ENCODE measurements around the gene TMEM131.
"Not testable (repeated sequence)": the region's sequence is repeated elsewhere in the genome, so short reads cannot be mapped to it uniquely, and the experiment has no call there.

The TMEM131 gene

DNA sequence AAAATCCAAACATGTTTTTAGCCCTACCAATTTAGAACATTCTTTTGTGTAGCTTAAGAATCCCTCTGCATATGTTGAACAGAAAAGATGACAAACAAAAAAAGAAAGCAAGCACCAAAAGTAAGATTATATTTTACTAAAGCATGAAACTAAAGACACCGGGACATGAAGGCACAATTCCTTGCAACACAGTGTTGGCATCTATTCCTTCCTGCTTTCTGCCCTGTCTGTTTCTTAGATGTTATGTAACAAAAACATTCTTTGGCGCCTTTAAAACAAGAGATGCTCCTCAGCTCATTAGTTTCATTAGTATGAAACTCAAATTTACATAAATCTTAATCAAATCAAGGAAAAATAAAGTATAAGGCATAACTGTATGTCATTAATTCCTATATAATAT is 106.6 kb downstream of the TMEM131 start:
- Histone ChIP-seq H3K27me3 (ENCODE audit: low read depth, low read length) (no peaks in the 10 kb centered on the region), H3K36me3 (replicated peaks; ENCODE audit: low read depth, low read length) (peaks cover 57% of the 10 kb centered on the region), H3K4me2 (ENCODE audit: low read length) (no peak overlapping the region), H4K20me1 (ENCODE audit: insufficient read depth, low read length) (no peaks in the 10 kb centered on the region; the same call in 1 of the 2 replicates), H2AFZ (ENCODE audit: low read depth, low read length) (no peak overlapping the region), H3K9ac (ENCODE audit: low read length) (no peak overlapping the region), H3K27ac (ENCODE audit: low read length) (no peak overlapping the region), H3K4me1 (ENCODE audit: low read length) (no peaks in the 10 kb centered on the region), H3K9me3 (ENCODE audit: insufficient read depth, low read length) (peaks cover 16% of the 10 kb centered on the region), H3K4me3 (ENCODE audit: low read length) (no peak overlapping the region), H3K79me2 (ENCODE audit: low read length) (peaks cover 11% of the 10 kb centered on the region)
- TF ChIP-seq, protein P1, sequence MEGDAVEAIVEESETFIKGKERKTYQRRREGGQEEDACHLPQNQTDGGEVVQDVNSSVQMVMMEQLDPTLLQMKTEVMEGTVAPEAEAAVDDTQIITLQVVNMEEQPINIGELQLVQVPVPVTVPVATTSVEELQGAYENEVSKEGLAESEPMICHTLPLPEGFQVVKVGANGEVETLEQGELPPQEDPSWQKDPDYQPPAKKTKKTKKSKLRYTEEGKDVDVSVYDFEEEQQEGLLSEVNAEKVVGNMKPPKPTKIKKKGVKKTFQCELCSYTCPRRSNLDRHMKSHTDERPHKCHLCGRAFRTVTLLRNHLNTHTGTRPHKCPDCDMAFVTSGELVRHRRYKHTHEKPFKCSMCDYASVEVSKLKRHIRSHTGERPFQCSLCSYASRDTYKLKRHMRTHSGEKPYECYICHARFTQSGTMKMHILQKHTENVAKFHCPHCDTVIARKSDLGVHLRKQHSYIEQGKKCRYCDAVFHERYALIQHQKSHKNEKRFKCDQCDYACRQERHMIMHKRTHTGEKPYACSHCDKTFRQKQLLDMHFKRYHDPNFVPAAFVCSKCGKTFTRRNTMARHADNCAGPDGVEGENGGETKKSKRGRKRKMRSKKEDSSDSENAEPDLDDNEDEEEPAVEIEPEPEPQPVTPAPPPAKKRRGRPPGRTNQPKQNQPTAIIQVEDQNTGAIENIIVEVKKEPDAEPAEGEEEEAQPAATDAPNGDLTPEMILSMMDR (IDR thresholded peaks at IDR 0.05; ENCODE audit: low read depth, low read length), result no peak
- no peak for TF ChIP-seq EZH2phosphoT487 (IDR thresholded peaks at IDR 0.05; ENCODE audit: low read depth)

DNA sequence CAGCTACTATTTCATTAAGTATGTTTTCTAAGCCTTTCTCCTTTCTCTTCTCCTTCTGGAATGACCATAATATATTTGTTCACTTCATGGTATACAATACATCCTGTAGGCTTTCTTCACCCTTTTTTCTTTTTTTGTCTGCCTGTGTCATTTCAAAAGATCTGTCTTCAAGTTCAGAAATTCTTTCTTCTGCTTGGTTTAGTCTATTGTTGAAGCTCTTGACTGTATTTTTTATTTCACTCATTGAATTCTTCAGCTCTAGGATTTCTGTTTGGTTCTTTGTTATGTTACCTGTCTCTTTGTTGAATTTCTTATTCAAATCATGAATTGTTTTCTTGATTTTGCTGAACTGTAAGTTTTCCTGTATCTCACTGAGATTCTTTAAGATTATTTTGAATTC is 109.9 kb downstream of the TMEM131 start:
- no peak overlapping the region for H3K9ac ChIP-seq (ENCODE audit: low read length)

DNA sequence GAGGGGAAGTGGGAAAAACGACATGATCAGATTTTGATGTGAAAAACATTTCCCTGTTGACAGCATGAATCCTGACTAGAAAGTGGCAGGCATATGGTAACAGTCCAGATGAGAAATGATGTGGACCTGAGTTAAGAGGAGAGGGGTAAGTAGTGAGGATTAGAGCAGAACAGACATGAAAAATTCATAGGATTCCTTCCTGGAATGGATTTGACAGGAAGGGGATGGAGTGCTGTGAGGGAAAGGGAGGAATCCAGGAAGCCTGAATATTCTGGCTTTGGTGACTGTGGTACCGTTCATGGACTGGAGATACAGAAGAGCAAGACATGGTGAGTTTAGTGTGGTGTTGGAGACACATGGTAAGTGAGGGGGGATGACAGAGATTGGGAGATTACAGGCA is 115.4 kb downstream of the TMEM131 start:
- no peaks in the 10 kb centered on the region for H3K27me3 ChIP-seq (ENCODE audit: low read depth, low read length)
- peaks cover 23% of the 10 kb centered on the region for H3K36me3 ChIP-seq (replicated peaks; ENCODE audit: low read depth, low read length)
- peaks cover 43% of the 10 kb centered on the region for H3K79me2 ChIP-seq (ENCODE audit: low read length)
- peaks cover 18% of the 10 kb centered on the region for H3K4me1 ChIP-seq (ENCODE audit: low read length)
- no peak overlapping the region for H2AFZ ChIP-seq (ENCODE audit: low read depth, low read length)
- peaks cover 10% of the 10 kb centered on the region; the same call in 1 of the 2 replicates for H4K20me1 ChIP-seq (ENCODE audit: insufficient read depth, low read length)
- no peak overlapping the region for H3K27ac ChIP-seq (ENCODE audit: low read length)
- TF ChIP-seq, protein P1 (IDR thresholded peaks at IDR 0.05; ENCODE audit: low read depth, low read length), result no peak
- no peak for TF ChIP-seq EZH2phosphoT487 (IDR thresholded peaks at IDR 0.05; ENCODE audit: low read depth)
- no peak overlapping the region for H3K4me2 ChIP-seq (ENCODE audit: low read length)
- H3K9ac ChIP-seq (ENCODE audit: low read length), result no peak overlapping the region
- H3K9me3 ChIP-seq (ENCODE audit: insufficient read depth, low read length), result no peaks in the 10 kb centered on the region
- H3K4me3 ChIP-seq (ENCODE audit: low read length), result no peak overlapping the region

More for the DNA sequence above, 109.9 kb downstream of the TMEM131 start:
- Histone ChIP-seq H4K20me1 (ENCODE audit: insufficient read depth, low read length) (no peaks in the 10 kb centered on the region; the same call in 1 of the 2 replicates), H3K4me3 (ENCODE audit: low read length) (no peak overlapping the region), H2AFZ (ENCODE audit: low read depth, low read length) (no peak overlapping the region), H3K4me1 (ENCODE audit: low read length) (peaks cover 9% of the 10 kb centered on the region), H3K4me2 (ENCODE audit: low read length) (no peak overlapping the region), H3K36me3 (replicated peaks; ENCODE audit: low read depth, low read length) (peaks cover 55% of the 10 kb centered on the region), H3K27me3 (ENCODE audit: low read depth, low read length) (no peaks in the 10 kb centered on the region), H3K79me2 (ENCODE audit: low read length) (peaks cover 11% of the 10 kb centered on the region), H3K9me3 (ENCODE audit: insufficient read depth, low read length) (peaks cover 16% of the 10 kb centered on the region), H3K27ac (ENCODE audit: low read length) (no peak overlapping the region)
- no peak for TF ChIP-seq EZH2phosphoT487 (IDR thresholded peaks at IDR 0.05; ENCODE audit: low read depth)
- TF ChIP-seq, protein P1 (IDR thresholded peaks at IDR 0.05; ENCODE audit: low read depth, low read length), result no peak

DNA sequence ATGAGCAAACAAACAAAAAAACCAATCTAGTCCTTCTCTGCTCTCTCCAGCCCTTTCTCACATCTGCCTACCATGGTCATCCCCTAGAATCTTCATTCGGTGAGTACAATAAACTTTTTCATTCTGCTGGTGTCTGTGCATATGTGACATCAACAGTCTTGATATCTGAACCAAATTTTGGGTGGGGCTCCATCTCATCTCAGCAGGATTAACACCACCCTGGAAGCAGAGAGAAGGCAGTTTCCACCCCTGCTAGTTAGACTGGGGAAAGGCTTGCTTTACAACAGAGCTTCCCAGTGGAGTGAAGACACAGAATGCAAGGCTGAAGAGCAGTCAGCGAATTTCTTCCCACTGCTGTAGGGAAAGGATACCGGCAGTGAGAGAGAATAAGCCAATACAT is 116.9 kb downstream of the TMEM131 start:
- no peak overlapping the region for H3K4me3 ChIP-seq (ENCODE audit: low read length)
- H3K9ac ChIP-seq (ENCODE audit: low read length), result no peak overlapping the region
- no peaks in the 10 kb centered on the region for H3K9me3 ChIP-seq (ENCODE audit: insufficient read depth, low read length)
- H4K20me1 ChIP-seq (ENCODE audit: insufficient read depth, low read length), result peaks cover 10% of the 10 kb centered on the region; the same call in 1 of the 2 replicates
- H2AFZ ChIP-seq (ENCODE audit: low read depth, low read length), result no peak overlapping the region
- H3K4me1 ChIP-seq (ENCODE audit: low read length), result peaks cover 18% of the 10 kb centered on the region
- peaks cover 53% of the 10 kb centered on the region for H3K79me2 ChIP-seq (ENCODE audit: low read length)
- no peak overlapping the region for H3K4me2 ChIP-seq (ENCODE audit: low read length)
- TF ChIP-seq EZH2phosphoT487 (IDR thresholded peaks at IDR 0.05; ENCODE audit: low read depth), result no peak
- TF ChIP-seq, protein P1 (IDR thresholded peaks at IDR 0.05; ENCODE audit: low read depth, low read length), result no peak
- no peak overlapping the region for H3K27ac ChIP-seq (ENCODE audit: low read length)
- H3K27me3 ChIP-seq (ENCODE audit: low read depth, low read length), result no peaks in the 10 kb centered on the region
- peaks cover 14% of the 10 kb centered on the region for H3K36me3 ChIP-seq (replicated peaks; ENCODE audit: low read depth, low read length)

DNA sequence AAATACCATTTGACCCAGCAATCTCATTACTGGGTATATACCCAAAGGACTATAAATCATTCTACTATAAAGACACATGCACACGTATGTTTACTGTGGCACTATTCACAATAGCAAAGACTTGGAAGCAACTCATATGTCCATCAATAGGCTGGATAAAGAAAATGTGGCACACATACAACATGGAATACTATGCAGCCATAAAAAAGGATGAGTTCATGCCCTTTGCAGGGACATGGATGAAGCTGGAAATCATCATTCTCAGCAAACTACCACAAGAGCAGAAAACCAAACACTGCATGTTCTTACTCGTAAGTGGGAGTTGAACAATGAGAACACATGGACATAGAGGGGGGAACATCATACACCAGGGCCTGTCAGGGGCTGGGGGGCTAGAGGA is 117.4 kb downstream of the TMEM131 start:
- peaks cover 14% of the 10 kb centered on the region for H3K36me3 ChIP-seq (replicated peaks; ENCODE audit: low read depth, low read length)
- peaks cover 10% of the 10 kb centered on the region; the same call in 1 of the 2 replicates for H4K20me1 ChIP-seq (ENCODE audit: insufficient read depth, low read length)
- not testable (repeated sequence) for H3K4me3 ChIP-seq (ENCODE audit: low read length); H2AFZ ChIP-seq (ENCODE audit: low read depth, low read length); H3K27ac ChIP-seq (ENCODE audit: low read length); H3K9me3 ChIP-seq (ENCODE audit: insufficient read depth, low read length); H3K27me3 ChIP-seq (ENCODE audit: low read depth, low read length); H3K9ac ChIP-seq (ENCODE audit: low read length); H3K4me2 ChIP-seq (ENCODE audit: low read length)
- peaks cover 18% of the 10 kb centered on the region for H3K4me1 ChIP-seq (ENCODE audit: low read length)
- peaks cover 59% of the 10 kb centered on the region for H3K79me2 ChIP-seq (ENCODE audit: low read length)

Measured in OCI-LY3 (cell line).